PC-3 (cell line): ENCODE data around the gene TEPSIN. TPM values are rescaled to one million over a fixed set of nuclear protein-coding genes. Genes with fewer than 3 reads are reported as not detected.

Experiments used
- ATAC-seq: fragments of 200-7000 bp; cut with Tn5 transposase; 2 replicates; pipeline ENCODE4 v1.9.1; 2020; ENCODE audit warnings: mild to moderate bottlenecking, moderate library complexity
- BruUV-seq: library from RNA; stranded (reverse); fragments of 400-500 nt; replicated peaks from 2 replicates; lab custom pipeline; 2021; lab: Mats Ljungman, UMichigan
- CTCF ChIA-PET: fragments of 300-600 bp; sonication (Branson Sonifier 250); formaldehyde crosslinking; loops from one replicate; lab custom pipeline; 2022; ENCODE audit warnings: antibody characterized with exemption; lab: Charles Lee
- POLR2A ChIA-PET: fragments of 300-600 bp; sonication (Branson Sonifier 250); formaldehyde crosslinking; loops from one replicate; lab custom pipeline; 2022; ENCODE audit warnings: antibody characterized with exemption; ENCODE audit not compliant: unreplicated experiment; lab: Charles Lee
- DNase-seq: peaks from one replicate; pipeline ENCODE4 v3.0.0-alpha.2; 2015
- H2AFZ ChIP-seq: fragments of 300-600 bp; sonication (generic); 2 replicates; pipeline ENCODE4 v1.6.0; 2016; ENCODE audit warnings: antibody characterized with exemption, low read length
- H3F3A ChIP-seq: fragments of 300-600 bp; sonication (generic); one replicate; pipeline ENCODE4 v1.6.0; 2017; ENCODE audit warnings: antibody characterized with exemption, low read length, control low read depth, mild to moderate bottlenecking; ENCODE audit not compliant: unreplicated experiment
- H3K27ac ChIP-seq: fragments of 300-600 bp; sonication (generic); 2 replicates; pipeline ENCODE4 v1.5.1; 2016; ENCODE audit warnings: mild to moderate bottlenecking, low read length
- H3K27me3 ChIP-seq: fragments of 300-600 bp; sonication (generic); 2 replicates; pipeline ENCODE4 v1.6.1; 2016; ENCODE audit warnings: low read length, mixed read lengths
- H3K36me3 ChIP-seq: fragments of 300-600 bp; sonication (generic); 2 replicates; pipeline ENCODE4 v1.6.1; 2016; ENCODE audit warnings: low read depth, mixed run types, low read length, mixed read lengths
- H3K4me1 ChIP-seq: fragments of 300-600 bp; sonication (generic); 2 replicates; pipeline ENCODE4 v1.5.1; 2016; ENCODE audit warnings: low read length; ENCODE audit not compliant: insufficient read depth
- H3K4me2 ChIP-seq: fragments of 300-600 bp; sonication (generic); 2 replicates; pipeline ENCODE4 v1.6.0; 2016; ENCODE audit warnings: low read length
- H3K4me3 ChIP-seq: fragments of 300-600 bp; sonication (generic); 2 replicates; pipeline ENCODE4 v1.5.1; 2016; ENCODE audit warnings: mild to moderate bottlenecking, low read length, mixed read lengths
- H3K79me2 ChIP-seq: fragments of 300-600 bp; sonication (generic); 2 replicates; pipeline ENCODE4 v1.6.1; 2017; ENCODE audit warnings: low read length, mixed read lengths
- H3K9ac ChIP-seq: fragments of 300-600 bp; sonication (generic); 2 replicates; pipeline ENCODE4 v1.6.0; 2016; ENCODE audit warnings: mild to moderate bottlenecking, low read length
- H3K9me2 ChIP-seq: fragments of 300-600 bp; sonication (generic); replicated peaks from 2 replicates; pipeline ENCODE4 v1.6.1; 2016; ENCODE audit warnings: mixed run types, low read length, mixed read lengths
- H3K9me3 ChIP-seq: fragments of 300-600 bp; sonication (generic); 2 replicates; pipeline ENCODE4 v1.6.1; 2016; ENCODE audit warnings: low read length, mixed read lengths
- H4K20me1 ChIP-seq: fragments of 300-600 bp; sonication (generic); 2 replicates; pipeline ENCODE4 v1.6.1; 2016; ENCODE audit warnings: low read length, mixed read lengths
- EZH2 ChIP-seq: fragments of 300-600 bp; sonication (generic); IDR thresholded peaks from one replicate; pipeline ENCODE4 v1.6.1; 2017; ENCODE audit warnings: antibody characterized with exemption, mild to moderate bottlenecking, low read length; ENCODE audit not compliant: unreplicated experiment
- EZH2phosphoT487 ChIP-seq: fragments of 300-600 bp; sonication (generic); IDR thresholded peaks from 2 replicates; pipeline ENCODE4 v1.6.1; 2018; ENCODE audit warnings: mild to moderate bottlenecking, antibody characterized with exemption, low read length, borderline replicate concordance
- intact Hi-C: fragments of 100-400 bp; cut with micrococcal nuclease; formaldehyde crosslinking; loops from 2 replicates; pipeline ENCODE4 v1.9.0; 2023
- total RNA-seq: library from RNA; depleted of rRNA; stranded (reverse); fragments of >200 nt; gene quantifications from 2 replicates; pipeline ENCODE4 v1.2.3, GENCODE V29; 2014
- TF ChIP-seq, protein P1 (sequence below): fragments of 300-600 bp; sonication (generic); conservative IDR thresholded peaks from 2 replicates; pipeline ENCODE4 v1.5.1; 2017; ENCODE audit warnings: antibody characterized with exemption, low read depth, mild to moderate bottlenecking, low read length

TEPSIN gene
- total RNA-seq, 1 experiment from 2014 or later = 28.8 TPM

DNA sequence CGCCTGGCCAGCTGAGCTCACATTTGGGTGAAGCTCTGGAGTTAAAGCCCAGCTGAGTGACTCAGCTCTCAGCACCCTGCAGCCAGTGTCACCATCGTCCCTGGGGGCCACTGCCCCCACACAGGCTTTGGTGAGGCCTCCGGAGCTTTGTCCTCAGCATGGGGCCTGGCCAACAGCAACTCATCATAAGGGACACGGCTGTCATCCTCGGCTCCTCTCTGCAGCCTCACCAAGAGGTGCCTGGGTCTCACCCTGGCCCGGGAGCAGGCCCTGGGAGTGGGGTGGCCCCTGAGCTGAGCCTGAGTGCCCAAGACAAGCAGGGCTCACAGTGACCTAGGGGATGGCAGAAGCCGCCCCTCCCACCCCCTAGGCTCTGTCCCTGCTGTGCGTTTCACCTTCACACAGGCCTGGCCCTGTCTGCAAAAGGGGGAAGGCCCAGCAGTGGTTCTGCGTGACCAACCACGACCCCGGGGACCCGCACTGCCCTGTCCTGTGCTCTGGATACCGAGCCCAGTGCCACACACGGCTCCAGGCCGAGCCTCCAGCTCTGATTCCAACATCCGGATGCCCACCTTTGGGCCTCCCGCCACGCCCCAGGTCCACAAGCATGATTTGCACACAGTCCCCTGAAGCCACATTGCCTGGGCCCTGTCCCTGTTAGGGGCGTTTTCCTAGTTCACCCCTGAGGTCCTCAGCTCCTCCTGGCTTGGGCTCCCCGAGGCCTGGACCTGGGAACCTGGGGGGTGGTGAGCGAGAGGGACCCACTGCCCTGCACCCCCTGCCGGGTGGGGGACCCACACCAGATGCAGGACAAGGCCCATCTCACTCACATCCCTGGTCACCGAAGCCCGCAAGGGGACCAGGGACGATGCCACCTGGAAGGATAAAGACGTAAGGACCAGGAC is 51.0 kb downstream of the TEPSIN start:
- Histone ChIP-seq H3K79me2 (no peaks in the 10 kb centered on the region), H3K9me2 (no peaks in the 10 kb centered on the region), H3K4me3 (no peak overlapping the region), H3F3A (no peaks in the 10 kb centered on the region), H3K9me3 (no peaks in the 10 kb centered on the region), H3K27me3 (no peaks in the 10 kb centered on the region), H3K36me3 (no peaks in the 10 kb centered on the region), H3K9ac (no peak overlapping the region), H3K27ac (no peak overlapping the region), H3K4me1 (no peaks in the 10 kb centered on the region), H3K4me2 (no peak overlapping the region), H2AFZ (no peak overlapping the region), H4K20me1 (no peaks in the 10 kb centered on the region)
- TF ChIP-seq, protein P1, sequence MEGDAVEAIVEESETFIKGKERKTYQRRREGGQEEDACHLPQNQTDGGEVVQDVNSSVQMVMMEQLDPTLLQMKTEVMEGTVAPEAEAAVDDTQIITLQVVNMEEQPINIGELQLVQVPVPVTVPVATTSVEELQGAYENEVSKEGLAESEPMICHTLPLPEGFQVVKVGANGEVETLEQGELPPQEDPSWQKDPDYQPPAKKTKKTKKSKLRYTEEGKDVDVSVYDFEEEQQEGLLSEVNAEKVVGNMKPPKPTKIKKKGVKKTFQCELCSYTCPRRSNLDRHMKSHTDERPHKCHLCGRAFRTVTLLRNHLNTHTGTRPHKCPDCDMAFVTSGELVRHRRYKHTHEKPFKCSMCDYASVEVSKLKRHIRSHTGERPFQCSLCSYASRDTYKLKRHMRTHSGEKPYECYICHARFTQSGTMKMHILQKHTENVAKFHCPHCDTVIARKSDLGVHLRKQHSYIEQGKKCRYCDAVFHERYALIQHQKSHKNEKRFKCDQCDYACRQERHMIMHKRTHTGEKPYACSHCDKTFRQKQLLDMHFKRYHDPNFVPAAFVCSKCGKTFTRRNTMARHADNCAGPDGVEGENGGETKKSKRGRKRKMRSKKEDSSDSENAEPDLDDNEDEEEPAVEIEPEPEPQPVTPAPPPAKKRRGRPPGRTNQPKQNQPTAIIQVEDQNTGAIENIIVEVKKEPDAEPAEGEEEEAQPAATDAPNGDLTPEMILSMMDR = no peak
- TF ChIP-seq EZH2 (no peak), EZH2phosphoT487 (no peak)
- no TSS peak for BruUV-seq
- ChIA-PET POLR2A (no interaction called here), CTCF (no interaction called here)
- intact Hi-C loops = no loop called here
- no peak for ATAC-seq
- no peak for DNase-seq

DNA sequence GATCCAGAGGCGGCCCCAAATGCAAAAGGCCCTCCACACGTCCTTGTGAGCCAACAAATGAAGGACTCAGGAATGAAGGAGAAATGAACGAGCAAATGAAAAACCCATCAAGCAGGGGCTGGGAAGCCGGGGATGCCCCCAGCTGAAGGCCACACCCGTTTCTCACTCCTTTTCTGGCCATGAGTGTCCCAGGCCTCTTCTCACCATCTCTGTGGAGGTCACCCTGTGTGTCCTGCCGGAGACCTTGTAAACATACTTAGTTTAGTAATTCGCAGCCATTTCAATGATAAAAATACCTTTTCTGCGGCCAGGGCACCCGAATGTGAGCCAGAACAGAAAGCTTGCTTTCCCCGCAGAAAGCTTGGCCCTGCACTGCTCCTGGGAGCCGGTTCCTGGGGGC is 51.7 kb downstream of the TEPSIN start:
- Histone ChIP-seq H3K27ac (no peak overlapping the region), H3K4me2 (no peak overlapping the region), H3K9me3 (no peaks in the 10 kb centered on the region), H3K4me3 (no peak overlapping the region), H3K79me2 (no peaks in the 10 kb centered on the region), H4K20me1 (no peaks in the 10 kb centered on the region), H3K27me3 (no peaks in the 10 kb centered on the region), H3K9me2 (no peaks in the 10 kb centered on the region), H3K4me1 (no peaks in the 10 kb centered on the region), H3K36me3 (no peaks in the 10 kb centered on the region), H2AFZ (no peak overlapping the region), H3F3A (no peaks in the 10 kb centered on the region), H3K9ac (no peak overlapping the region)
- intact Hi-C loops = no loop called here
- POLR2A ChIA-PET = no interaction called here
- TF ChIP-seq EZH2 (no peak), EZH2phosphoT487 (no peak)
- TF ChIP-seq, protein P1 = no peak
- no peak for ATAC-seq
- BruUV-seq = no TSS peak
- CTCF ChIA-PET = no interaction called here
- no peak for DNase-seq

DNA sequence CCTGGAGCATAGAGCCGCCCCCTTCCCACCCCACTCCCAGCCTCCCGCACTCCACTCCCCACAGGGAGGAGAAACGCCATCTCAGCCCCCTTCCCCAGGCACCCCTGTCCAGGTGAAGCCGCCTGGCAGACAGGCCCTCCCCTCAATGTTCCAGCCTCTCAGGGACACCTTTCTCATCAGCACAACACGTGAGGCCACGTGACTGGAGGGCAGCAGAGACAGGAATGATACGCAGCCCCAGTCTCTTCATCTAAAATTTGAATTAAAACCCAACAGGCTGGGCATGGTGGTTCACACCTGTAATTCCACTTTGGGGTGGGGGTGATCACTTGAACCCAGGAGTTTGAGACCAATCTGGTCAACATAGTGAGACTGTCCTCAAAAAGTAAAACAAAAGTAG is 52.7 kb downstream of the TEPSIN start:
- H3K9me2 ChIP-seq = no peaks in the 10 kb centered on the region
- POLR2A ChIA-PET = no interaction called here
- DNase-seq = no peak
- no peak overlapping the region for H3K4me2 ChIP-seq
- no peaks in the 10 kb centered on the region for H3K27me3 ChIP-seq
- no peaks in the 10 kb centered on the region for H3K9me3 ChIP-seq
- intact Hi-C loops = no loop called here
- no peak for TF ChIP-seq EZH2phosphoT487
- TF ChIP-seq, protein P1 = no peak
- TF ChIP-seq EZH2 = no peak
- BruUV-seq = no TSS peak
- CTCF ChIA-PET = no interaction called here
- no peaks in the 10 kb centered on the region for H4K20me1 ChIP-seq
- no peaks in the 10 kb centered on the region for H3F3A ChIP-seq
- H3K79me2 ChIP-seq = no peaks in the 10 kb centered on the region
- H3K9ac ChIP-seq = no peak overlapping the region
- H3K4me1 ChIP-seq = no peaks in the 10 kb centered on the region
- no peak overlapping the region for H2AFZ ChIP-seq
- H3K27ac ChIP-seq = no peak overlapping the region
- no peak for ATAC-seq
- no peak overlapping the region for H3K4me3 ChIP-seq
- H3K36me3 ChIP-seq = no peaks in the 10 kb centered on the region
